ENCODE results near the gene ARRDC2. TPM values are rescaled to one million over a fixed set of nuclear protein-coding genes. Genes with fewer than 3 reads are reported as not detected.
"Not testable (repeated sequence)": the region's sequence is repeated elsewhere in the genome, so short reads cannot be mapped to it uniquely, and the experiment has no call there.

Gene ARRDC2
- total RNA-seq, 1 donor from 2014 or later = 3.3 TPM

- Mint-ChIP-seq H3K4me3 (ENCODE audit: low read depth) (no peak overlapping the region), H3K27ac (no peak overlapping the region), H3K36me3 (ENCODE audit: insufficient read depth) (no peaks in the 10 kb centered on the region), H3K9me3 (ENCODE audit: low read depth) (no peaks in the 10 kb centered on the region), H3K27me3 (peaks cover 3% of the 10 kb centered on the region), H3K4me1 (ENCODE audit: low read depth) (no peaks in the 10 kb centered on the region)
- DNase-seq (ENCODE audit: low spot score, unreplicated experiment) = no peak
- no peak for TF ChIP-seq CTCF (IDR thresholded peaks at IDR 0.05; ENCODE audit: unreplicated experiment)
Measured at GRCh38 chr19:18021121-18021755, 13.3 kb downstream of the ARRDC2 start.

- TF ChIP-seq CTCF (IDR thresholded peaks at IDR 0.05; ENCODE audit: unreplicated experiment) = no peak
- Mint-ChIP-seq H3K27ac (no peak overlapping the region), H3K4me1 (ENCODE audit: low read depth) (no peaks in the 10 kb centered on the region), H3K9me3 (ENCODE audit: low read depth) (no peaks in the 10 kb centered on the region), H3K4me3 (ENCODE audit: low read depth) (no peak overlapping the region), H3K27me3 (peaks cover 3% of the 10 kb centered on the region), H3K36me3 (ENCODE audit: insufficient read depth) (no peaks in the 10 kb centered on the region)
- no peak for DNase-seq (ENCODE audit: low spot score, unreplicated experiment)
Measured at GRCh38 chr19:18023622-18024251, 15.8 kb downstream of the ARRDC2 start.

- H3K4me3 Mint-ChIP-seq (ENCODE audit: low read depth) = no peak overlapping the region
- peaks cover 2% of the 10 kb centered on the region for H3K4me1 Mint-ChIP-seq (ENCODE audit: low read depth)
- no peak overlapping the region for H3K27ac Mint-ChIP-seq
- no peak for DNase-seq (ENCODE audit: low spot score, unreplicated experiment)
- no peaks in the 10 kb centered on the region for H3K9me3 Mint-ChIP-seq (ENCODE audit: low read depth)
- TF ChIP-seq CTCF (IDR thresholded peaks at IDR 0.05; ENCODE audit: unreplicated experiment) = no peak
- H3K36me3 Mint-ChIP-seq (ENCODE audit: insufficient read depth) = no peaks in the 10 kb centered on the region
- H3K27me3 Mint-ChIP-seq = peaks cover 6% of the 10 kb centered on the region
Measured at GRCh38 chr19:18027151-18027550, 19.2 kb downstream of the ARRDC2 start.

GRCh38 chr19:18029617-18030338 is 21.8 kb downstream of the ARRDC2 start:
- TF ChIP-seq CTCF (IDR thresholded peaks at IDR 0.05; ENCODE audit: unreplicated experiment) = no peak
- Mint-ChIP-seq H3K27ac (no peak overlapping the region), H3K4me1 (ENCODE audit: low read depth) (peaks cover 2% of the 10 kb centered on the region), H3K36me3 (ENCODE audit: insufficient read depth) (no peaks in the 10 kb centered on the region), H3K4me3 (ENCODE audit: low read depth) (no peak overlapping the region), H3K27me3 (peaks cover 10% of the 10 kb centered on the region), H3K9me3 (ENCODE audit: low read depth) (no peaks in the 10 kb centered on the region)
- DNase-seq (ENCODE audit: low spot score, unreplicated experiment) = no peak

- not testable (repeated sequence) for H3K9me3 Mint-ChIP-seq (ENCODE audit: low read depth); H3K4me3 Mint-ChIP-seq (ENCODE audit: low read depth); H3K36me3 Mint-ChIP-seq (ENCODE audit: insufficient read depth); DNase-seq (ENCODE audit: low spot score, unreplicated experiment); H3K27ac Mint-ChIP-seq; H3K4me1 Mint-ChIP-seq (ENCODE audit: low read depth)
- H3K27me3 Mint-ChIP-seq = peaks cover 10% of the 10 kb centered on the region
Measured at GRCh38 chr19:18031401-18031800, 23.4 kb downstream of the ARRDC2 start.

- peaks cover 10% of the 10 kb centered on the region for H3K27me3 Mint-ChIP-seq
- DNase-seq (ENCODE audit: low spot score, unreplicated experiment); H3K4me1 Mint-ChIP-seq (ENCODE audit: low read depth); H3K4me3 Mint-ChIP-seq (ENCODE audit: low read depth); H3K9me3 Mint-ChIP-seq (ENCODE audit: low read depth); H3K27ac Mint-ChIP-seq; H3K36me3 Mint-ChIP-seq (ENCODE audit: insufficient read depth): not testable (repeated sequence)
Measured at GRCh38 chr19:18032102-18032501, 24.1 kb downstream of the ARRDC2 start.

Measured in progenitor cell of endocrine pancreas (in vitro differentiated cells).